ENCODE results near the gene ZNF579.

ZNF579 gene

GRCh38 chr19:55539090-55539984, 41.3 kb downstream of the ZNF579 start:
- no peak for DNase-seq (ENCODE audit: low read depth)
- no peak overlapping the region for H3K4me3 ChIP-seq (ENCODE audit: low read length)
- no peak for TF ChIP-seq CTCF (conservative IDR thresholded peaks at IDR 0.05; ENCODE audit: low read depth, low read length)

GRCh38 chr19:55538132-55538531, 42.5 kb downstream of the ZNF579 start:
- H3K4me3 ChIP-seq (ENCODE audit: low read length) = no peak overlapping the region
- no peak for DNase-seq (ENCODE audit: low read depth)
- TF ChIP-seq CTCF (conservative IDR thresholded peaks at IDR 0.05; ENCODE audit: low read depth, low read length) = no peak

- H3K4me3 ChIP-seq (ENCODE audit: low read length) = no peak overlapping the region
- DNase-seq (ENCODE audit: low read depth) = no peak
- TF ChIP-seq CTCF (conservative IDR thresholded peaks at IDR 0.05; ENCODE audit: low read depth, low read length) = no peak
Measured at GRCh38 chr19:55537741-55538111, 42.9 kb downstream of the ZNF579 start.

- no peak within 1 kb of the TSS for H3K4me3 ChIP-seq (ENCODE audit: low read length)
- no peak for DNase-seq (ENCODE audit: low read depth)
- TF ChIP-seq CTCF (conservative IDR thresholded peaks at IDR 0.05; ENCODE audit: low read depth, low read length) = peak; percentile 37
Measured at GRCh38 chr19:55536951-55537740, 43.5 kb downstream of the ZNF579 start, which contains the start of gene SBK2. Gene SBK2, minus strand, starts transcription at chr19:55537133. Its CDS starts 839 bp downstream, at chr19:55536294.

GRCh38 chr19:55536366-55536765, 44.3 kb downstream of the ZNF579 start:
- no peak for TF ChIP-seq CTCF (conservative IDR thresholded peaks at IDR 0.05; ENCODE audit: low read depth, low read length)
- no peak for DNase-seq (ENCODE audit: low read depth)
- H3K4me3 ChIP-seq (ENCODE audit: low read length) = no peak overlapping the region

- TF ChIP-seq CTCF (conservative IDR thresholded peaks at IDR 0.05; ENCODE audit: low read depth, low read length) = no peak
- H3K4me3 ChIP-seq (ENCODE audit: low read length) = no peak overlapping the region
- DNase-seq (ENCODE audit: low read depth) = no peak
Measured at GRCh38 chr19:55535965-55536350, 44.7 kb downstream of the ZNF579 start.

All from retinal pigment epithelial cell (primary cell).